Neural cell (in vitro differentiated cells): ENCODE results near the gene MXRA8.

Experiments used
- CTCF ChIP-seq: fragments of 450-650 bp; IDR thresholded peaks from 2 replicates; pipeline ENCODE4 v1.5.1; 2014; ENCODE audit warnings: antibody characterized with exemption, mild to moderate bottlenecking, moderate library complexity; ENCODE audit not compliant: poor library complexity, severe bottlenecking
- EP300 ChIP-seq: fragments of 450-650 bp; conservative IDR thresholded peaks from 2 replicates; pipeline ENCODE4 v1.6.1; 2014; ENCODE audit warnings: antibody characterized with exemption, mild to moderate bottlenecking, moderate library complexity; ENCODE audit not compliant: poor library complexity, severe bottlenecking
- EZH2 ChIP-seq: fragments of 200-600, 300-800 bp; shearing (Covaris generic), sonication (generic); IDR thresholded peaks from 2 replicates; pipeline ENCODE4 v1.6.1; 2014; ENCODE audit warnings: antibody characterized with exemption, low read length, borderline replicate concordance, mild to moderate bottlenecking; ENCODE audit not compliant: insufficient read depth, poor library complexity, severe bottlenecking
- MXI1 ChIP-seq: fragments of 450-650 bp; conservative IDR thresholded peaks from 2 replicates; pipeline ENCODE4 v1.6.1; 2014; ENCODE audit warnings: antibody characterized with exemption, mild to moderate bottlenecking; ENCODE audit not compliant: poor library complexity, severe bottlenecking
- POLR2AphosphoS5 ChIP-seq: IDR thresholded peaks from 2 replicates; pipeline ENCODE4 v1.6.1; 2012
- REST ChIP-seq: IDR thresholded peaks from 2 replicates; pipeline ENCODE4 v1.6.1; 2012; ENCODE audit warnings: borderline replicate concordance
- TAF1 ChIP-seq: IDR thresholded peaks from 2 replicates; pipeline ENCODE4 v1.6.1; 2012; ENCODE audit warnings: low read depth

- TF ChIP-seq CTCF (no peak), EP300 (no peak), POLR2AphosphoS5 (no peak), TAF1 (no peak), MXI1 (no peak), EZH2 (no peak), REST (no peak)
These were observed 43.2 kb upstream of the MXRA8 start for GRCh38 chr1:1401457-1402010.
